Endodermal cell (in vitro differentiated cells): Measurements from ENCODE around the gene TUT4. TPM values are rescaled to one million over a fixed set of nuclear protein-coding genes. Genes with fewer than 3 reads are reported as not detected.

Source experiments
- DNase-seq: peaks from one replicate; pipeline ENCODE4 v3.0.0-alpha.2; 2017
- H3K27ac ChIP-seq: 2 replicates; pipeline ENCODE4 v1.5.1; 2013; ENCODE audit warnings: mild to moderate bottlenecking, low read depth, low read length, moderate library complexity
- H3K27me3 ChIP-seq: 2 replicates; pipeline ENCODE4 v1.6.1; 2013; ENCODE audit warnings: mild to moderate bottlenecking, low read length, moderate library complexity; ENCODE audit not compliant: insufficient read depth, control insufficient read depth, poor library complexity, severe bottlenecking
- H3K36me3 ChIP-seq: 2 replicates; pipeline ENCODE4 v1.7.0; 2013; ENCODE audit warnings: mild to moderate bottlenecking, low read length, moderate library complexity; ENCODE audit not compliant: control insufficient read depth, insufficient read depth
- H3K4me1 ChIP-seq: one replicate; pipeline ENCODE4 v1.7.0; 2013; ENCODE audit warnings: low read length; ENCODE audit not compliant: control insufficient read depth, insufficient read depth
- H3K4me3 ChIP-seq: 2 replicates; pipeline ENCODE4 v1.5.1; 2013; ENCODE audit warnings: mild to moderate bottlenecking, low read length, moderate library complexity
- H3K9ac ChIP-seq: 2 replicates; pipeline ENCODE4 v1.6.1; 2013; ENCODE audit warnings: mild to moderate bottlenecking, low read length, moderate library complexity; ENCODE audit not compliant: poor library complexity, severe bottlenecking; ENCODE audit errors: extremely low read depth
- H3K9me3 ChIP-seq: 2 replicates; pipeline ENCODE4 v1.6.1; 2013; ENCODE audit warnings: mild to moderate bottlenecking, low read length, moderate library complexity; ENCODE audit not compliant: control insufficient read depth
- H3K27ac Mint-ChIP-seq: 2 replicates; pipeline ENCODE4 v1.8.0; 2020; ENCODE audit warnings: mixed read lengths
- H3K27me3 Mint-ChIP-seq: 2 replicates; pipeline ENCODE4 v1.8.0; 2021; ENCODE audit warnings: mild to moderate bottlenecking, mixed read lengths; ENCODE audit not compliant: insufficient read depth
- H3K36me3 Mint-ChIP-seq: 2 replicates; pipeline ENCODE4 v1.8.0; 2020; ENCODE audit warnings: low read depth, mixed read lengths
- H3K4me1 Mint-ChIP-seq: 2 replicates; pipeline ENCODE4 v1.8.0; 2020; ENCODE audit warnings: mixed read lengths
- H3K4me3 Mint-ChIP-seq: 2 replicates; pipeline ENCODE4 v1.8.0; 2020; ENCODE audit warnings: mild to moderate bottlenecking, moderate library complexity, mixed read lengths
- H3K9me3 Mint-ChIP-seq: 2 replicates; pipeline ENCODE4 v1.8.0; 2020; ENCODE audit warnings: mild to moderate bottlenecking, mixed read lengths
- WGBS, 2 experiments: methylation state at CpG; one replicate each; pipeline versions ENCODE4 v1.1.5 to v1.1.7; 2013; ENCODE audit warnings: missing lambda C conversion rate in 2 of 2, mixed read lengths in 1 of 2; ENCODE audit not compliant: insufficient coverage in 1 of 2, insufficient read length in 1 of 2; 5-methylcytosine and 5-hydroxymethylcytosine counted together
- total RNA-seq, 2 donors: library from RNA; stranded (reverse); fragmentation: NEBNext Ultra II Directional in 1 of 2; extraction: Animal tissue kit (Norgen Biotek cat#: 25700) in 1 of 2; gene quantifications; 2 replicates in 1 of 2; 3 replicates in 1 of 2; pipeline ENCODE4 v1.2.1, GENCODE V29; 2021
- TF ChIP-seq, protein P1 (sequence below): fragments of 200-600 bp; sonication (generic); conservative IDR thresholded peaks from 2 replicates; pipeline ENCODE4 v1.5.0; 2021; ENCODE audit warnings: antibody characterized with exemption, mild to moderate bottlenecking

The TUT4 gene
- total RNA-seq, 2 donors from 2014 or later: 131 to 170 TPM

DNA sequence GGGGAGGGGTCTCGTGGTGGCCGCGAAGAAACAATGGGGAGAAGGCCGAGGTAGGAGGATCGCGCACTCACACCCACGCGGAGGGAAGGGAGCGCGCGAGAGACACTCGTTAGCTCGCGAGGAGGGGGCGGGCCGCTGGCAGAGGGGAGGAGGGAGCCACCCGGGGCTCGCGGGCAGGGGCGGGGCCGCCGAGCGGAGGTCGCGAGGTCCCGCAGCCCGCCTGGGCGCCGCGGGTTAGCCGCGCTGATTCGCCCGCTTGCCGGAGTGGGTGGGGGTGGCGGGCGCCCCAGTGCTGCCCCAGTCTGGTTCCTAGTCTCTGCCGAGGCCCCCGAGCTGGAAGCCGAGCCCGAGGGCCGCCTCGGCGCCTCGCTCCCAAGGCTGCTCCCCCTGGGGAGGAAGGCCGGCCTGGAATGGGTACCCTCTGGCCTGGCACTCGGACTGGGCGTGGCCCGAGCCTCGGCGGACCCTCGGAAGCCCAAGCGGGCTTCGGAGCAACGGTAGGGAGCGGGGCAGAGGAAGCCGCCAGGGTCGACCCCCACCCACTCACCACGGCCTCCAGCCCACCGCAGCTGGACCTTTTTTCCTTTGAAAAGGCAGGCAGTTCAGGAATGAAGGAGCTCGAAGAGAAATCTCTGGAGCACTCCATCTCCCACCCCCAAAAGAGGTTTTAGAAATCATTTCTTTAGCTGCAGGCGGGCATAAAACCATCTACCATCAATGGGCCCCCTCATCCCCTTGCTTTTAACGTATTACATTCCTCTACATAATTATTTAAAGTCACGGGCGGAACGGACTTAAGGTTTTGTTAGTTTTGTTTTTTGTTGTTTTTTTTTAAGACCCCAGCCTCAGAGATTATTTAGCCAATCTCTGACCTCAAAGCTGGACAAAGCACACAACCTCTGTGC is 722 bp upstream of the TUT4 start:
- Histone ChIP-seq H3K4me3 (peak overlapping the region; percentile 99), H3K27ac (peak overlapping the region; percentile 93), H3K27me3 (no peaks in the 10 kb centered on the region), H3K36me3 (peaks cover 4% of the 10 kb centered on the region), H3K9me3 (no peaks in the 10 kb centered on the region), H3K4me1 (peaks cover 12% of the 10 kb centered on the region), H3K9ac (peak overlapping the region; percentile 81)
- 0% methylated on average over 9 to 66 of the region's 66 CpGs for WGBS, 2 experiments
- no peak overlapping the region for H3K4me3 Mint-ChIP-seq
- H3K27me3 Mint-ChIP-seq: no peaks in the 10 kb centered on the region
- DNase-seq: peak; percentile 93
- TF ChIP-seq, protein P1, sequence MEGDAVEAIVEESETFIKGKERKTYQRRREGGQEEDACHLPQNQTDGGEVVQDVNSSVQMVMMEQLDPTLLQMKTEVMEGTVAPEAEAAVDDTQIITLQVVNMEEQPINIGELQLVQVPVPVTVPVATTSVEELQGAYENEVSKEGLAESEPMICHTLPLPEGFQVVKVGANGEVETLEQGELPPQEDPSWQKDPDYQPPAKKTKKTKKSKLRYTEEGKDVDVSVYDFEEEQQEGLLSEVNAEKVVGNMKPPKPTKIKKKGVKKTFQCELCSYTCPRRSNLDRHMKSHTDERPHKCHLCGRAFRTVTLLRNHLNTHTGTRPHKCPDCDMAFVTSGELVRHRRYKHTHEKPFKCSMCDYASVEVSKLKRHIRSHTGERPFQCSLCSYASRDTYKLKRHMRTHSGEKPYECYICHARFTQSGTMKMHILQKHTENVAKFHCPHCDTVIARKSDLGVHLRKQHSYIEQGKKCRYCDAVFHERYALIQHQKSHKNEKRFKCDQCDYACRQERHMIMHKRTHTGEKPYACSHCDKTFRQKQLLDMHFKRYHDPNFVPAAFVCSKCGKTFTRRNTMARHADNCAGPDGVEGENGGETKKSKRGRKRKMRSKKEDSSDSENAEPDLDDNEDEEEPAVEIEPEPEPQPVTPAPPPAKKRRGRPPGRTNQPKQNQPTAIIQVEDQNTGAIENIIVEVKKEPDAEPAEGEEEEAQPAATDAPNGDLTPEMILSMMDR: no peak
- peak overlapping the region; percentile 90 for H3K27ac Mint-ChIP-seq
- no peaks in the 10 kb centered on the region for H3K9me3 Mint-ChIP-seq
- H3K4me1 Mint-ChIP-seq: peaks cover 42% of the 10 kb centered on the region
- H3K36me3 Mint-ChIP-seq: no peaks in the 10 kb centered on the region

DNA sequence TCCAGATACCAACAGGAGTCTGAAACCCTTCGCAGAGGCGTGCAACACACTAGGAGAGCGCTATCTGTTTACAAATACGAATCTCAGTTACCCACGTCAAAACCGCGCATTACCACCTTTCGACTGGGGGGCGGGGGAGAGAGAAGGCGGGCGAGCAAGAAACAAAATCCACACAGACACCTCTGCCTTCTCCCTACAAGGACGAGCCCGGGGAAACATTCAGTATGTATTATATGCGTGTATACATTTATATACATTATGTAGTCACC is 722 bp downstream of the TUT4 start:
- H3K27me3 ChIP-seq: no peaks in the 10 kb centered on the region
- WGBS, 2 experiments: 0% methylated on average over 1 to 11 of the region's 14 CpGs
- H3K9me3 Mint-ChIP-seq: no peaks in the 10 kb centered on the region
- no peak overlapping the region for H3K27ac Mint-ChIP-seq
- peaks cover 42% of the 10 kb centered on the region for H3K4me1 Mint-ChIP-seq
- peaks cover 8% of the 10 kb centered on the region for H3K36me3 ChIP-seq
- H3K9me3 ChIP-seq: no peaks in the 10 kb centered on the region
- peak overlapping the region; percentile 99 for H3K4me3 ChIP-seq
- no peak overlapping the region for H3K4me3 Mint-ChIP-seq
- no peaks in the 10 kb centered on the region for H3K27me3 Mint-ChIP-seq
- peak overlapping the region; percentile 93 for H3K27ac ChIP-seq
- H3K9ac ChIP-seq: peak overlapping the region; percentile 81
- H3K4me1 ChIP-seq: peaks cover 12% of the 10 kb centered on the region
- H3K36me3 Mint-ChIP-seq: no peaks in the 10 kb centered on the region
- peak; percentile 74 for DNase-seq
- TF ChIP-seq, protein P1: no peak

DNA sequence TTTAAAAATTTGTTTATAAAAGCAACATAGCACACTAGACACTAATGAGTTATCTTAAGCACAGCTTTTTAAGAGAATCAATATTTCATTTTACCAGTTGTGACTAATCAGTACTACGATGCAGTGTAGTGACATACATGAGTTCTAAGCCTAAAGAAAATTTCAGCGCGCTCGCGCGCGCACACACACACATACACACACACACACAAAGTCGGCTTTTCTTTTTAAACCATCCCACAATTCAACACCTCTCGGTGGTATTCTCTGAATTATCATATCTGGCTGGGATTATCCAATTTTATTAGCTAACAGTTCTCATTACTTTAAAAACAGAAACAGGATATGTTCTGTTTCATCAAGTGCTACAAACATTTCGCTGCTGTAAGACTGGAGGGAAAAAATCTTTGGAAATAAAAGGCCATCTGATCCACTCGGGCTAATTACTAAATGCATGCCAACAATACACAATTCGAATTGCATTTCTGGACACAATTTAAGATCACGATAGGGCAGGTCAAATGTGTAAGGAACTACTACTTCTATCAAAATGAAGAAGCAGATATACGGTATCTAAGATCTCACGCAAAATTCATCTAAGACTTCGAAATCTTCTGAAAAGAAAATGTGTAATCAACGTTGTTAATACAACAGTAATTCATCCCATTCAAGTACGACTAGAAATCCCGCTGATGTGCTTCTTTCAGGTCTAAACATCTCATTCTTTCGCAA is 1.2 kb downstream of the TUT4 start:
- no peaks in the 10 kb centered on the region for H3K27me3 Mint-ChIP-seq
- peak overlapping the region; percentile 81 for H3K9ac ChIP-seq
- 9% methylated on average over 17 to 20 of the region's 20 CpGs for WGBS, 2 experiments
- H3K4me3 ChIP-seq: peak overlapping the region; percentile 99
- no peak overlapping the region for H3K27ac ChIP-seq
- peaks cover 40% of the 10 kb centered on the region for H3K4me1 Mint-ChIP-seq
- H3K4me3 Mint-ChIP-seq: no peak overlapping the region
- no peaks in the 10 kb centered on the region for H3K27me3 ChIP-seq
- peaks cover 12% of the 10 kb centered on the region for H3K4me1 ChIP-seq
- H3K27ac Mint-ChIP-seq: no peak overlapping the region
- H3K9me3 ChIP-seq: no peaks in the 10 kb centered on the region
- H3K9me3 Mint-ChIP-seq: no peaks in the 10 kb centered on the region
- TF ChIP-seq, protein P1: no peak
- peaks cover 11% of the 10 kb centered on the region for H3K36me3 ChIP-seq
- peak; percentile 52 for DNase-seq
- no peaks in the 10 kb centered on the region for H3K36me3 Mint-ChIP-seq
